B cell (primary cell): Measurements from ENCODE around the gene LIME1. TPM values are rescaled to one million over a fixed set of nuclear protein-coding genes. Genes with fewer than 3 reads are reported as not detected.

Experiments used
- ATAC-seq: fragments of 200-7000 bp; cut with Tn5 transposase; one replicate; pipeline ENCODE4 v1.10.0; 2021; ENCODE audit warnings: low read depth, mild to moderate bottlenecking, moderate number of reproducible peaks, moderate library complexity
- CTCF ChIA-PET: fragments of 350-600 bp; sonication (Branson Sonifier 250); formaldehyde crosslinking; loops from one replicate; lab custom pipeline; 2021; ENCODE audit warnings: antibody characterized with exemption, inconsistent platforms; lab: Charles Lee
- POLR2A ChIA-PET: fragments of 350-600 bp; sonication (Branson Sonifier 250); formaldehyde crosslinking; loops from one replicate; lab custom pipeline; 2021; ENCODE audit warnings: antibody characterized with exemption; lab: Charles Lee
- DNase-seq: peaks from one replicate; pipeline ENCODE4 v3.0.0; 2013
- H2AFZ ChIP-seq: 2 replicates; pipeline ENCODE4 v1.6.1; 2012; ENCODE audit warnings: mild to moderate bottlenecking, low read depth, low read length; ENCODE audit not compliant: insufficient read depth, poor library complexity, severe bottlenecking
- H3K27ac ChIP-seq, 2 donors: 1 replicate in 1 of 2; 2 replicates in 1 of 2; pipeline ENCODE4 v1.5.1; 2012 to 2013; ENCODE audit warnings: low read length in 2 of 2, mild to moderate bottlenecking in 2 of 2, moderate library complexity in 1 of 2
- H3K27me3 ChIP-seq, 4 experiments: fragments of 200-600 bp in 1 of 4; sonication (generic) in 1 of 4; replicated peaks in 1 of 4; 1 replicate in 2 of 4; 2 replicates in 2 of 4; pipeline versions ENCODE4 v1.6.1 to v1.7.0; 2013 to 2016; ENCODE audit warnings: low read length in 3 of 4, mild to moderate bottlenecking in 2 of 4, mixed read lengths in 1 of 4, moderate library complexity in 1 of 4; ENCODE audit not compliant: insufficient read depth in 4 of 4, control insufficient read depth in 3 of 4; ENCODE audit errors: control extremely low read depth in 1 of 4
- H3K36me3 ChIP-seq, 2 experiments: replicated peaks in 1 of 2; 1 replicate in 1 of 2; 2 replicates in 1 of 2; pipeline versions ENCODE4 v1.6.1 to v1.7.1; 2013; ENCODE audit warnings: low read length in 1 of 2; ENCODE audit not compliant: insufficient read depth in 2 of 2, control insufficient read depth in 1 of 2; ENCODE audit errors: control extremely low read depth in 1 of 2, extremely low read depth in 1 of 2
- H3K4me1 ChIP-seq, 2 donors: fragments of 200-600 bp in 1 of 2; sonication (generic) in 1 of 2; 1 replicate in 1 of 2; 2 replicates in 1 of 2; pipeline versions ENCODE4 v1.5.1 to v1.6.1; 2013 to 2017; ENCODE audit warnings: low read length in 2 of 2; ENCODE audit not compliant: control insufficient read depth in 2 of 2, insufficient read depth in 2 of 2
- H3K4me2 ChIP-seq: replicated peaks from 2 replicates; pipeline ENCODE3; 2012; ENCODE audit warnings: mild to moderate bottlenecking, low read depth, low read length; ENCODE audit not compliant: poor library complexity, severe bottlenecking
- H3K4me3 ChIP-seq, 5 experiments: fragments of 200-600 bp in 1 of 5; sonication (generic) in 1 of 5; 1 replicate in 3 of 5; 2 replicates in 2 of 5; pipeline versions ENCODE4 v1.5.1 to v1.7.0; 2011 to 2016; ENCODE audit warnings: low read length in 4 of 5, mild to moderate bottlenecking in 4 of 5, low read depth in 2 of 5, control low read depth in 1 of 5, moderate library complexity in 1 of 5; ENCODE audit not compliant: insufficient read depth in 1 of 5; ENCODE audit errors: control extremely low read depth in 1 of 5, extremely low read depth in 1 of 5
- H3K79me2 ChIP-seq: fragments of 200-600 bp; sonication (generic); one replicate; pipeline ENCODE4 v1.6.0; 2016; ENCODE audit warnings: low read length; ENCODE audit not compliant: control insufficient read depth, insufficient read depth
- H3K9ac ChIP-seq: fragments of 200-600 bp; sonication (generic); 2 replicates; pipeline ENCODE4 v1.6.1; 2017; ENCODE audit warnings: mild to moderate bottlenecking, low read length, moderate library complexity
- H3K9me3 ChIP-seq, 3 donors: one replicate each; pipeline versions ENCODE4 v1.6.1 to v1.7.1; 2013; ENCODE audit warnings: low read length in 2 of 3; ENCODE audit not compliant: control insufficient read depth in 2 of 3, insufficient read depth in 1 of 3; ENCODE audit errors: control extremely low read depth in 1 of 3
- H4K20me1 ChIP-seq: 2 replicates; pipeline ENCODE4 v1.6.0; 2012; ENCODE audit warnings: mild to moderate bottlenecking, low read length; ENCODE audit not compliant: insufficient read depth, control insufficient read depth, poor library complexity, severe bottlenecking
- H3K27ac Mint-ChIP-seq: one replicate; pipeline ENCODE4 v1.8.0; 2021; ENCODE audit warnings: mixed read lengths
- H3K27me3 Mint-ChIP-seq: one replicate; pipeline ENCODE4 v1.8.0; 2021; ENCODE audit warnings: mixed read lengths
- H3K4me1 Mint-ChIP-seq: one replicate; pipeline ENCODE4 v1.8.0; 2021; ENCODE audit warnings: mixed read lengths
- H3K4me3 Mint-ChIP-seq: one replicate; pipeline ENCODE4 v1.8.0; 2021; ENCODE audit warnings: mixed read lengths
- H3K9me3 Mint-ChIP-seq: one replicate; pipeline ENCODE4 v1.8.0; 2022; ENCODE audit warnings: mixed read lengths; ENCODE audit not compliant: insufficient read depth
- CTCF ChIP-seq: fragments of 200-600 bp; IDR thresholded peaks from one replicate; pipeline ENCODE4 v1.8.0; 2022; ENCODE audit warnings: antibody characterized with exemption, mild to moderate bottlenecking
- EZH2 ChIP-seq: IDR thresholded peaks from 2 replicates; pipeline ENCODE4 v1.6.1; 2012; ENCODE audit warnings: borderline replicate concordance, low read depth, mild to moderate bottlenecking, moderate library complexity, low read length; ENCODE audit not compliant: insufficient read depth, poor library complexity, severe bottlenecking
- whole genome bisulfite sequencing: methylation state at CpG from one replicate; pipeline ENCODE4 v1.1.5; 2013; ENCODE audit warnings: missing lambda C conversion rate; ENCODE audit not compliant: insufficient coverage; 5-methylcytosine and 5-hydroxymethylcytosine counted together
- intact Hi-C: fragments of 100-400 bp; cut with micrococcal nuclease; formaldehyde crosslinking; loops from one replicate; pipeline ENCODE4 v1.10.0; 2022
- polyA plus RNA-seq: library from polyadenylated mRNA; depleted of rRNA; stranded (reverse); fragments of >200 nt; gene quantifications from 2 replicates; pipeline ENCODE4 v1.2.3, GENCODE V29; 2012
- total RNA-seq, 2 donors: library from RNA; stranded (reverse); fragments of 120-200 nt in 1 of 2; gene quantifications; 1 replicate in 1 of 2; 2 replicates in 1 of 2; pipeline versions ENCODE4 v1.2.3 to v1.2.4, GENCODE V29; 2013 to 2022

LIME1 gene
- total and polyA plus RNA-seq, 2 donors (not counting 1 experiment from before 2014, with no cell fraction given) = 14.5 to 95.2 TPM

- Mint-ChIP-seq H3K9me3 (no peaks in the 10 kb centered on the region), H3K27ac (no peak overlapping the region), H3K4me1 (no peaks in the 10 kb centered on the region), H3K27me3 (peaks cover 4% of the 10 kb centered on the region), H3K4me3 (no peak overlapping the region)
- no peaks in the 10 kb centered on the region for H3K36me3 ChIP-seq
- H3K4me2 ChIP-seq = no peak overlapping the region
- ChIA-PET CTCF (interaction anchor here (0.9 kb wide), 1 partner anchor 8 kb away, joined by 3 read pairs; no protein-coding TSS in a partner anchor), POLR2A (no interaction called here)
- no peak overlapping the region for H3K4me3 ChIP-seq
- H3K9me3 ChIP-seq = no peaks in the 10 kb centered on the region
- H2AFZ ChIP-seq = no peak overlapping the region
- H3K79me2 ChIP-seq = no peaks in the 10 kb centered on the region
- intact Hi-C loops = no loop called here
- H3K9ac ChIP-seq = no peak overlapping the region
- H3K4me1 ChIP-seq = no peaks in the 10 kb centered on the region
- H4K20me1 ChIP-seq = no peaks in the 10 kb centered on the region
- no peaks in the 10 kb centered on the region for H3K27me3 ChIP-seq
- H3K27ac ChIP-seq = no peak overlapping the region
- TF ChIP-seq EZH2 (no peak), CTCF (no peak)
- no peak for DNase-seq
- ATAC-seq = no peak
- WGBS = 97% methylated on average over 30 of the region's 31 CpGs
These were observed 33.5 kb downstream of the LIME1 start for GRCh38 chr20:63769891-63770474.

GRCh38 chr20:63771046-63771707 is 34.7 kb downstream of the LIME1 start:
- Histone ChIP-seq H3K27ac (no peak overlapping the region), H3K4me2 (no peak overlapping the region), H3K36me3 (no peaks in the 10 kb centered on the region), H3K4me1 (no peaks in the 10 kb centered on the region), H3K4me3 (no peak overlapping the region), H3K27me3 (no peaks in the 10 kb centered on the region), H3K79me2 (no peaks in the 10 kb centered on the region), H4K20me1 (no peaks in the 10 kb centered on the region), H3K9ac (no peak overlapping the region), H2AFZ (no peak overlapping the region), H3K9me3 (no peaks in the 10 kb centered on the region)
- Mint-ChIP-seq H3K4me1 (no peaks in the 10 kb centered on the region), H3K9me3 (no peaks in the 10 kb centered on the region), H3K27ac (no peak overlapping the region), H3K27me3 (peaks cover 4% of the 10 kb centered on the region), H3K4me3 (no peak overlapping the region)
- no peak for TF ChIP-seq CTCF
- TF ChIP-seq EZH2 = no peak
- POLR2A ChIA-PET = no interaction called here
- CTCF ChIA-PET = interaction anchor here (1.1 kb wide), 1 partner anchor 15 kb away, joined by 3 read pairs; no protein-coding TSS in a partner anchor
- 91% methylated on average over 40 of the region's 52 CpGs for WGBS
- no peak for DNase-seq
- ATAC-seq = no peak
- intact Hi-C loops = no loop called here
